Measurements from ENCODE around the gene GRM2. TPM values are rescaled to one million over a fixed set of nuclear protein-coding genes. Genes with fewer than 3 reads are reported as not detected.

Gene GRM2
- total and polyA plus RNA-seq, 8 donors: 0.09 to 0.51 (median 0.21) TPM

GRCh38 chr3:51682526-51682925 lies 24.3 kb upstream of the GRM2 start:
- no peak for ATAC-seq
- no peak overlapping the region for H3K27ac ChIP-seq
- H3K9me3 ChIP-seq: no peaks in the 10 kb centered on the region
- 71% methylated on average over 7 of the region's 7 CpGs for WGBS, 2 donors
- H3K27me3 ChIP-seq: no peaks in the 10 kb centered on the region
- no peaks in the 10 kb centered on the region for H3K36me3 ChIP-seq
- peak in 2 of 6 donors; percentile 6 to 17 for DNase-seq
- FAIRE-seq: no peak
- no peaks in the 10 kb centered on the region for H3K4me1 ChIP-seq
- TF ChIP-seq, protein P1, sequence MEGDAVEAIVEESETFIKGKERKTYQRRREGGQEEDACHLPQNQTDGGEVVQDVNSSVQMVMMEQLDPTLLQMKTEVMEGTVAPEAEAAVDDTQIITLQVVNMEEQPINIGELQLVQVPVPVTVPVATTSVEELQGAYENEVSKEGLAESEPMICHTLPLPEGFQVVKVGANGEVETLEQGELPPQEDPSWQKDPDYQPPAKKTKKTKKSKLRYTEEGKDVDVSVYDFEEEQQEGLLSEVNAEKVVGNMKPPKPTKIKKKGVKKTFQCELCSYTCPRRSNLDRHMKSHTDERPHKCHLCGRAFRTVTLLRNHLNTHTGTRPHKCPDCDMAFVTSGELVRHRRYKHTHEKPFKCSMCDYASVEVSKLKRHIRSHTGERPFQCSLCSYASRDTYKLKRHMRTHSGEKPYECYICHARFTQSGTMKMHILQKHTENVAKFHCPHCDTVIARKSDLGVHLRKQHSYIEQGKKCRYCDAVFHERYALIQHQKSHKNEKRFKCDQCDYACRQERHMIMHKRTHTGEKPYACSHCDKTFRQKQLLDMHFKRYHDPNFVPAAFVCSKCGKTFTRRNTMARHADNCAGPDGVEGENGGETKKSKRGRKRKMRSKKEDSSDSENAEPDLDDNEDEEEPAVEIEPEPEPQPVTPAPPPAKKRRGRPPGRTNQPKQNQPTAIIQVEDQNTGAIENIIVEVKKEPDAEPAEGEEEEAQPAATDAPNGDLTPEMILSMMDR (IDR thresholded peaks at IDR 0.05): no peak
- no peak overlapping the region for H3K4me3 ChIP-seq
- intact Hi-C loops (cut with DNase I): loop anchor here in 1 of 3 donors (5.0 kb wide), 1 partner anchor 180 kb away; the partner anchor contains the start of gene DCAF1

GRCh38 chr3:51683566-51683965 lies 23.3 kb upstream of the GRM2 start:
- 74 to 78% methylated on average over 2 of the region's 2 CpGs for WGBS, 2 donors
- FAIRE-seq (no peak), DNase-seq (peak in 2 of 6 donors; percentile 8 to 11), ATAC-seq (no peak)
- no peak overlapping the region for H3K27ac ChIP-seq
- H3K4me1 ChIP-seq: no peaks in the 10 kb centered on the region
- H3K4me3 ChIP-seq: no peak overlapping the region
- H3K27me3 ChIP-seq: no peaks in the 10 kb centered on the region
- intact Hi-C loops (cut with DNase I): loop anchor here in 1 of 3 donors (5.0 kb wide), 1 partner anchor 181 kb away; the partner anchor contains the start of gene DCAF1
- no peaks in the 10 kb centered on the region for H3K9me3 ChIP-seq
- H3K36me3 ChIP-seq: no peaks in the 10 kb centered on the region
- TF ChIP-seq, protein P1 (IDR thresholded peaks at IDR 0.05): no peak

GRCh38 chr3:51684971-51685751 lies 21.7 kb upstream of the GRM2 start:
- H3K27me3 ChIP-seq: no peaks in the 10 kb centered on the region
- no peaks in the 10 kb centered on the region for H3K9me3 ChIP-seq
- 59 to 65% methylated on average over 7 of the region's 7 CpGs for WGBS, 2 donors
- DNase-seq: peak in 1 of 6 donors; percentile 17
- H3K4me1 ChIP-seq: no peaks in the 10 kb centered on the region
- H3K27ac ChIP-seq: peak overlapping the region in 1 of 4 donors; percentile 30
- TF ChIP-seq, protein P1 (IDR thresholded peaks at IDR 0.05): no peak
- intact Hi-C loops (cut with DNase I): loop anchor here in 1 of 3 donors (5.0 kb wide), 1 partner anchor 183 kb away; the partner anchor contains the start of gene DCAF1
- ATAC-seq: no peak
- no peak overlapping the region for H3K4me3 ChIP-seq
- no peaks in the 10 kb centered on the region for H3K36me3 ChIP-seq
- no peak for FAIRE-seq

DNA sequence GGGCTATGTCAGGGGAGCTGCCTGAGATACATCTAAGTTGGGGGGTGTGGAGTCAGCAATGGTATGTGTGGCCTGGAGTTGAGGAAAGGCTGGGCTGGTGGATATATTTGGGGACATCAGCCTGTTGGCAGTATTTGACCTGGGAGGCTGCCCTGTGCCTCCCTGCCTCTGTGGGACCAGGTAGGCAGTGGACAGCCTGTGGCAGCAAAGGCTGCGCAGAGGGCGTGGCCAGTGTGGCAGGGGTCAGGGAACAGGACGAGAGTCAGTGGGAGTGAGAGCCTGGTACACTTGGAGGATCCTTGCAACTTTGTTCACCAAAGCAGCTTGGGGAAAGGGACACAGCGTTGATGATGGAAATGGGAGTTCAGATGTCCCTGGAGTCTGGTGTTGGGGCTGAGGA lies 20.8 kb upstream of the GRM2 start:
- TF ChIP-seq, protein P1 (IDR thresholded peaks at IDR 0.05): no peak
- intact Hi-C loops (cut with DNase I): no loop called here
- Histone ChIP-seq H3K9me3 (no peaks in the 10 kb centered on the region), H3K4me1 (no peaks in the 10 kb centered on the region), H3K36me3 (no peaks in the 10 kb centered on the region), H3K27ac (peak overlapping the region in 3 of 4 donors; percentile 5 to 30 (median 12)), H3K4me3 (no peak overlapping the region), H3K27me3 (no peaks in the 10 kb centered on the region)
- ATAC-seq (no peak), FAIRE-seq (no peak), DNase-seq (peak in 1 of 6 donors; percentile 52)
- 89% methylated on average over 4 of the region's 4 CpGs for WGBS, 2 donors
